Stimulated activated CD8-positive, alpha-beta memory T cell treated with anti-CD3 and anti-CD28 coated beads, Interleukin-12 subunit alpha, Interleukin-12 subunit beta, amount 100 ng/mL, for 24 hours (primary cell): ENCODE measurements around the gene INMT.

Experiments used
- DNase-seq: peaks from one replicate; pipeline ENCODE4 v3.0.0-alpha.2; 2020; ENCODE audit errors: extremely low read depth

INMT gene

DNA sequence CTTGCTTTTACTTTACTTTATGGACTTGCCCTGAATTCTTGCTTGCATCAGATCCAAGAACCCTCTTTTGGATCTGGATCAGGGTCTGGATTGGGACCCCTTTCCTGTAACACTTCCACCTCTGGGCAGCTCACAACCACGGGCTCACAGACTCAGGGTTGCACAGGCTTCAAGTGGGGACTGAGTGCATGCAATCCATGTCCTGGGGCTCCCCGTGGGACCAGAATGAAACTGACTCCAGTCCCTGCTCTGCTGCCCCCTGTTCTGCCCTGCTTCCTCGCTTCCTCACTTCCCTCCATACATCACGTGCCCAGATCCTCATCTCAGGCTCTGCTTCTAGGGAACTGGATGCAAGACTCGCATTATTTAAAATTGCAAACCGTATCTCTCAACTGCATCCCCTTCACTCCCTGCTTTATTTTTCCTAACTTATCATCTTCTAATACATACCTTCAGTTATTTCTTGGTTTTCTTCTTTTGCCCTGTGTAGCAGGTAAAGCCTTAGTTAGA, 23.3 kb upstream of the INMT start:
- DNase-seq, result no peak

DNA sequence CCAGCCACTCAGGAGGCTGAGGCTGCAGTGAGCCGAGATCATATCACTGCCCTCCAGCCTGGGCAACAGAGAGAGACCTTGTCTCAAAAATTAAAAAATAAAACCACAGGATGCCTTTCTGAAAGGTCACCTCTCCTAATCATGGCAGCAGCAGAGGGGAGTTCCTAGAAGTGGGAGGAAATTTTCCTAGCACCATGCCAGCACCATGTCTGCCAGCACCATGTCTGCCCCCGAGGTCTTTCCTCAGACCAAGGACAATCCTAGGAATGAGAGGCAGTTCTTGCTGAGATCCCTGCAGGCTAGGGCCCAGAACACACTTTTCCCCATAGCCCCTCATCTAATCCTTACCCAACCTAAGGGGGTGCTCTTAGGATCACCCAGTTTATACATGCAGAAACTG, 22.3 kb upstream of the INMT start:
- no peak for DNase-seq

DNA sequence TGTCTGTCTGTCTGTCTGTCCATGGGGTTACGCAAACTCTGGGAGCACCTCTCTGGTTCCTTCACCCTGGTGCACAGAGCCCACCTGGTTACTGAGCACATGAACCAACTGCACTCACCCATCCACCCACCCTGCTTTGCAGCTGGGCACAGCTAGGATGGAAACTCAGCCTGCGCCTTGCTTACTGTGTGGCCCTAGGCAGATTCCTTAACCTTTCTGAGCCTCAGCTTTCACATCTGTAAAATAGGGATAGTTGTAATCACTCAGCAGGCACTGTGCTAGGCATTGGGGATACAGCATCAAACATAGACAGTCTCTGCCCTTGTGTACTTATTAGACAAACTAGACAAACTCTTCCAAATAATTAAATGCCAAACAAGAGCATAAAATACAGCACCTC, 21.8 kb upstream of the INMT start:
- DNase-seq, result no peak

DNA sequence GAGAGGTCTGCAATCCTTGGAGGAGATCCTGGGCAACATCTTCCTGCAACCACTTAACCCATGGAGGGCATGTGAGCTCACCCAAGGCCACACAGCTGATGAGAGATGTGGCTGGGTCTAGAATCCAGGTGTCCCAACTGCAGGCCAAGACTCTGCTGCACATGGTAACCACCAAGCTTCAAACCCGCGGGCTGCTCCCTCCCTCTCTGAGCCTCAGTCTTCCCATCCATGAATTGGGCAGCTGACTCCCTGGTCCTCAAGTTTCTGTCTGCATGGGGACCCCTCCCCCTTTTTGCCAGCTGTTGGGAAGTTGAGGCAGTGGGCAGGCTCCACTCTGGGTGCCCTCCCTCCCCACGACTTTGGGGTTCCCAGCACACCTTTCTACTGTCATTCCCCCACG, 20.9 kb upstream of the INMT start:
- no peak for DNase-seq

DNA sequence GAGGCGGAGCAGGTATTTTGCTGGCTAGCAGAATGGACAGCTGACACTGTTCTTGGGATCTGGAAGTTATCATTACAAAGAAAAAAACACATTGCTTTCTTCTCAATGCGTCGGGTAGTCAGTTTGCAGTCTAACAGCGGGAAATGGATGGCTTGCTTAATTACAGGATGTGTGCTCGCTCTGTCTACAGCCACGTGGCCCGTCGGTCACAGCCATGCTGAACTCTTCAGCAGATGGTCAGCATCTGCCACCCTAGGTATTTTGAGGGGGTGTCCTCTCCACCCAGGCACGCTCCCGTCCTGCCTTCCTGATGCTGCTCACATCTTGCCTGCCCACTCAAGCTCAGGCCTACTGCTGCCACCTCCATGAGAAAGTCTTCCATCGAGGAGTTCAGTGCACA, 20.4 kb upstream of the INMT start:
- no peak for DNase-seq

DNA sequence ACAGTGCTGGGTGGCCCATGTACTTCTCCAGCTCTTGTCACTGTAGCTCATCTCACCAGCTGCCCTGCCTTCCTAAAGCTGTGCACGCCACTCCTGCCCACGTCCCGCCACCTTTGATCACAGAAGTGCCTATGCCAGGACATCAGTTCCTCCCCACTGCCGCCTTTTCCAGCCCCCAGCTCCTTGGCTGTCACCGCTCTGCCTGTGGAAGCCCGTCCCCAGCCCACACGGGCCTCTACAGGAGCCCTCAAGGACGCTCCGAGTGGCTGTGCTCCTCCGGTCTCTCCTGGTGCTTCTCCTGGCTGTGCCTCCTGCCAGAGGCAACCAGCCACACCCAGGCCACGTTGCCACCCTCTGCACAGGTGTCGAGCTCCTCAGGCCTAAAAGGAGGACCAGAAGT, 19.3 kb upstream of the INMT start:
- DNase-seq, result no peak

DNA sequence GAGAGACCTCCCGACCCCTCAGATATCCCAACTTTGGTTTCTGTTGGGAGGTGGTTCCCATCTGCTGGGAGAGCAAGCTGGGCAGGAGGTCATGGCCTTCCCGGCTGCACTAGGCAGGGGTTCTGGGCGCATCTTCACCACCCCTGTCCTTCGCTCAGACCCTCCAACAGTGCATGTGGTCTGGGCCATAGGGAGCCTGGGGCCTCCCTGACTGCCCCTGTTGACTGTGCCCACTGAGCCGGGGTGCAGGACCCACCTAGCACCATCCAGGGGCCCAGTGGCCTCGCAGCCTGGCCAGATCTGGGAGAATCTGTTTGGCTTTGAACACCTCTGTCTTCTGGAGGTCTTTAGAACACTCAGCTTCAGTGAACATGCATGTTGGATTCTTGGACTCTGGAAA, 18.7 kb upstream of the INMT start:
- no peak for DNase-seq

DNA sequence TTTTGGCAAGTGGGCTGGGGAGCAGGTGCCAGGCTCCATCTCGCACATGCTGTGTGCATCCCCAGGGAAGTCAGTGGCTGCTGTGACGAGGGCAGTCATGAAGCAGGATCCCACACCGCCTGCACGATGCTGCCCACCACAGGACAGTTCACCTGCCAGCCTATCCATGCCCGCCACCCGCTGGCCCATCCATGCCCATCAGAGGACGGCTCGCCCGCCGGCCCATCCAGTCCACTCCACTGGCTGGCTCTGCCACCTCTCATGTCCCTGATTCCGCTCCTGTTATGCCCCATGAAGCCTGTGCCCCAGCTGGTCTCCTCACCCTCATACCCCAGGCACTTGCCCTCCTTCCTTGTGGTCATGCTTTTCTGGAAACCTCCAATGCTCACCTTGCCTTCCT, 18.2 kb upstream of the INMT start:
- no peak for DNase-seq

DNA sequence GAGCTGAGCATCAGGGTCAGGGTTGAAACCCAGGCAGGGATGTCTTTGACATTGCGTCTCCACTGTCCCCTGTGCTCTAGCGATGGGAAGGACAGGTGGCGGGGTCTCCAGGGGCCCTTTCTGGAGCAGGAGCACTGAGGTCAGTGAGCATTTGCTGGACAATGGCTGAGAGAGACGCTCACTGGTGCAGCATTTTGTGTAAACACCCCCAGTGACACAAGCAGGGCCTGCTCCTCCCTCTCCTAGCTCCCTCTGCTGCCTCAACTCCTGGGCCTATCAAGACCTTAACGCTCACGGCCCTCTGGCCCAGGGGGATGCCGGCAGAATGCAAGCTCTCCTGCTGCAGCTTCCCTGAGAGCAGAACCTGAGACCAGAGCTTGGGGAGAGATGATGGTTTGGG, 17.4 kb upstream of the INMT start:
- DNase-seq, result no peak

DNA sequence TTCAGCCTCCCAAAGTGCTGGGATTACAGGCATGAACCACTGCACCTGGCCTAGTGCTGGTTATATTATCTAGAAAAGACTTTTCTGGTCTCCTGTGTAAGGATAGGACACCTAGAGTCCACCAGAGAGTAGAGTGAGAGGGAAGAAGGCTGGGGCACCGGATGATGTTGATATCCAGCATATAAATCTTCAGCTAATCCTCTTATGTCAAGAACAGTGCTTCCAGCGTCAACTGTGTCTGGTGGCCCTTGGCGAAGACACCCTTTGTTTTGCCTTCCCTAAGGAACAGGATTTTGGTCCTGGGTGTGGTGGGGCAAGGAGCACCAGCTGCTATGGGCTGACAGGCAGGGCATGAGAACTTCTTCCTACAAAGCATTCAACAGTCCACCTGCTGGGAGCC, 16.3 kb upstream of the INMT start:
- DNase-seq, result no peak

DNA sequence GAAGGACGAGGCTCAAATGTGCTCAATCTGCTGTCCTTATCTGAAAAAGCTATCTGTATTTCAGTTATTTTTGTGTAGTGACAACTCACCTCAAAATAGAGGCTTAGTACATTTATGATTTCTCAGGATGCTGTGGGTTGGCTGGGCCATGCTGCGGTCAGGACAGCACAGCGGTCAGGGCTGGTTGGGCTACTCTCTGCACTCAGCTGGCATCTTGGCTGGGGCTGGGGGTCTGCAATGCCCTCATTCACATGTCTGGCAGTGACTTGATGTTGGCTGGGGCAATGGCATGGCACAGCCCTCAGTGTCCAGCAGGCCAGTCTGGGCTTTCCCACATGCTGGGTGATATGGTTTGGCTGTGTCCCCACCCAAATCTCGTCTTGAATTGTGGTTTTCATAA, 15.6 kb upstream of the INMT start:
- no peak for DNase-seq

DNA sequence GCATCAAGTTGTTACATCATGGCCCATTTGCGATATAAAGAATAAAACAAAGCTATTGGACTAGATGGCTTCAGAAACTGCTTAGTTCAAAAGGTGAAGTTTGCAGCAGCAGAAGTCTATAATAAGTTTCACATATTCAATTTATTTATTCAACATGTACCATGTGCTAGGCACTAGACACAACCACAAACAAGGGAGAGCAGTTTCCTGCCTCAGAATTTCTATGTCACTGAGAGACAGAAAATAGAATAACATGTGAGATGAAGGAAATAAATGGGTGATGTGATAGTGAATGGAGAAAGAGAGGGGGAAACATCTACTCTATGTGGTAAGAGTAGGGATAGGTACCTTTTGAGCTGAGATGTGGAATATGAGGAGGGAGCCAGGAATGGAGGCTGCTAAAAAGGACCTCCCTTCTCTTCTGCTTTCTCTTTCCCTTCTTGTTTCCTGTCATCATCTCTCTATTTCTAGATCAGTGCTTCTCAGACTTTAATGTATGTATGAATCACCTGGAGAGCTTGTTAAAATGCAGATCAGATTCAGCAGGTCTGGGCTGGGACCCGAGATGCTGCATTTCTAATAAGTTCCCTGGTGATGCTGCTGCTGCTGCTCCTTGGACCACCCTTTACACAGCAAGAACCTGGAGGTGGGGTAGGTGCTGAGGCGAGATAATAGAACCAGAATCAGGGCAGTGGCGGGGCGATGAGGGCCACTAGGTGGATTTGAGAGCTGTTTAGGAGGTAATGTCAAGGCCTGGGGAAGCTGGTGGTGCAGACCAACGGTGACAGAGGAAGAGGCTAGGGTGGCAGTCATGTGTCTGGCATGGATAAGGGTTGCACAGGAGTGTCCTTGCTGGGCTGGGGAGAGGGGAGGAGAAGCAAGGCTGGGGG, 13.7 kb upstream of the INMT start:
- DNase-seq, result no peak

DNA sequence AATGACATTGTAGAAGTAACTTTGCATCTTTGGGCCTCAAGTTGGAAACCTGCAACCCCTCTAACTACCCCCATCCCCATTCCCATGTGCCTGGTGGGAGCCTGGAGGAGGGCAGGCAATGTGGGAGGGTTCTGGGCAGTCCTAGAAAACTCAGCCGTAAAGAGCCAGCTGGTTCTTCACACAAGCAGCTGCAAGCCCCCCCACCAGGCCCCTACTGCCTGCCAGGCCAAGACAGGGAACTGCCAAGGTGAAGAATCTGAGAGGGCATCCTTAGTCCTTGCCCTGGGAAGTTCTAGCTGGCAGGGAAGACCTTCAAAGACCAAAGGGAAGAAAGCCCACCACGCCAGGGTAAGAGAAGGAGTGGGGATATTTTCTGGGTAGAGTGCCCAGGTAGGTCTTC, 12.2 kb upstream of the INMT start:
- no peak for DNase-seq

DNA sequence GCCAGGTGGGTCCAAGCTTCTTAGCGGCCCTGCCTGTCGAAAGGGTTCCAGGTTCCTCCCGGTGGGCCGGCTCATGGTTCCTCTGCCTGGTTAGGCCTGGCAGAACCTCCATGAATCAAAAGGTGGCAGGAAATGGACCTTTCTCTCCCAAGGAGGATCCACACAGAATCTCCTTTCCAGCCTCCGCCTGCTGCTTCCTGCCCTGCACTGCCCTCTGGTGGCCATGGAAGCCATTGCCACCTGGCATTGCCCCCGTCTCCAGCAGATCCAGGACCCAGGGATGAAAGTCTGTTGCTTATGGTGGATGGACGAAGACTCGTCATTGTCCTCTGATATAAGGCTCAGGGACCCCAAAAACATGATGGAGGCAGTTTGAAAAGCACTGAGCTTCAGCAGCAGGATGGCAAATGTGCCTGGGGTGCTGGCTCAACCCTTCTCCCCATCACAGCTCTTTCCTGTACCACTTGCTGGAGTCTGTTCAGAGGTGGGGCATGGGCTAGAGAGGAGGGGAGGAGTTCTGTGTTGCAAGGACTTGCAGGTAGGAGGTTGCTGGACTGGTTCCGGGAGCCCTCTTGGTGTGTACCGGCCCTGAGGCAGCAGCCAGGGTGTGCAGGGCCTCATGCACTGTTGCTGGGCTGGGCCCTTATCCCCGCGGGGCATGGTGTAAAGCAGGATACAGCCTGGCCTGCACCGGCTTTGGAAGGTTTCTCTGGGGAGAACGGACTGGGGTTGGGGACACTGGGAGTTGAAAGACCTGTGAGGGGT, 11.3 kb upstream of the INMT start:
- DNase-seq, result peak; percentile 40

DNA sequence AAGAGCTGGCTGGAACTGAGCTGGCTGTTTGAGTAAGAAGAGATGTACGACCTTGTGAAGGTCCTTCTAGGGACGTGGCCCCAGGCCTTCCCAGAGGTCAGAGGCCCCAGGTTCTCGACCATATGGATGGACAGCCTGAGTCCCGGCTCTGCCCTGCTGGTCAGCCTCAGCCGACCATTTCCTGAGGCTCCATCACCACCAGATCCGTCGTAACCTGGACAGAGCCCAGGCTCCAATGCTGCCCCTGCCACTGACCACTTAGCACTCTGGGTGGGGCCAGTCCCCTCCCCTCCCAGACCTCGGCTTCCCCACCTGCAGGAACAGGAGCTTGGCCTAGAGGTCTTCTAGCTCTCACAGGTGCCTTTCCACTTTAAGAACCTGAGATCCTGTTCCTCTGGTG, 10.6 kb upstream of the INMT start:
- DNase-seq, result no peak

DNA sequence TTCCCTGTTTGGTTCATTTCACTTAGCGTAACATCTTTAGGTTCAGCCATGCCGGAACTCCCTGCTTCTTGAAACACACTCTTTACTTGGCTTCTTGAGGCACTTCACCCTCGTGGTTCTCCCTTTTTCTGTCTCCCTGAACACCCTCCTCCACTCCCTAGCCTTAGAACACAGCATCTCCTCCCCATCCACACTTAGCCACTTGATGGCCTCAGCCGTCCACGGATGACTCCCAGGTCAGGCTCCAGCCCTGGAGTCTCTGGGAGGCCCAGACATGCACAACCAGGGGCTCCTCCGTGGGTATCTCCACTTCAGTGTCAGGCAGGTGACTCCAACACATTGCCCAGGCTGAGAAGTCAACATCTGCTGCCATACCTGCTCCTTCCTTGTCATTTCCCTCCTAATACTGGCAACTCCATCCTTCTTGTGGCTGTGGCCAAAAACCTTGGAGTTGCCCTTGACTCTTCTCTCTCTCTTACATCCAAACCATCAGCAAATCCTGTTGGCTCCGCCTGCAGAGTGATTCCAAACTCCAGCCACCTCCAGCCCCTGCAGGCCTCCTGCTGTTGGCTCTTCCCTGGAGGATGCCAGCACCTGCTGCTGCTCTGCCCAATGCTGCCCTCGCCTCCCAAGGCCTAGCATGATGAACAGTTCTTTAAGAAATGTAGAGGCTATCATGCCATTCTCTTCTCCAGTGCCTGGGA, 8.4 kb upstream of the INMT start:
- no peak for DNase-seq

DNA sequence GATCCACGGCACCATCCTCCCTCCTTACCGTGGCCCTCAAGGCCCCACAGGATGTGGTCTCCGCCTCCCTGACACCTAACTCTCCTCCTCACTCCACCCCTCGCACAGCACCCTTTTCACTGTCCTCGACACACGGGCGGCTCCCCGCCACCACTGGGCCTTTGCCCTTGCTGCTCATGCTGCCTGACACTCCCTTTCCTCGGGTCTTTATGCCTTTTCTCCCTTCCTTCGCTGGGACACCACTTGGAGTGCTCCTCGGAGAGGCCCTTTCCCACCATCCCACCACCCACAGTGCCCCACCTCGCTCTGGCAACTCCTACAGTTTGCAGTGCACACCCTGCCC, 7.9 kb upstream of the INMT start:
- DNase-seq, result no peak

DNA sequence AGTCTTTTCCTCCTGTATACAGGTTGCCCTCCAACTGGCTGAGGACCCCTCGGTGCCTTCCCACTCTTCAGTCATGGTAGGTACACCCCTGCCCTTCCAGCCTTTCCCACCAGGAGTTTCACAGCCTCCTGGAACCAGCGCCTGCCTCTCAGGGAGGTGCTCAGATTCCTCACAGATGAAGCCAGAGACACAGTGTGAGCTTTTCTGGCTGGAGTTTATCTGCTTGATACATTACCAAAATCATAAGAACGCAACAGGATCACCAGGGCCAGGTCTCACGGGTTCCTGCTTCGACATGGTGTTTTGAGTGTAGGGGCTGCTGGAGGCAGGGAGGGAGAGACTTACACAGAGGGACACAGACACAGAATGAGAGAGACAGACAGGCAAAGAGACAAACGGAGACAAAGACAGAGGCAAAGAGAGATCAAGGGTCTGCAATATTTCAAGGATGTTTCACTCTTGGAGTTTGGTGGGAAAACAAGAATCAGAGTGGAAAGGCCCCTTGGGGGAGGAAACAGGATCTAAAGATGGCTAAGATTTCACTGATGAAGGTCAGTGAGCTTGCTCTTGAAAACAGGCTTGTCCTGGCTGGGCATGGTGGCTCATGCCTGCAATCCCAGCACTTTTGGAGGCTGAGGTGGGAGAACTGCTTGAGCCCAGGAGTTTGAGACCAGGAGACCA, 6.5 kb upstream of the INMT start:
- DNase-seq, result no peak

DNA sequence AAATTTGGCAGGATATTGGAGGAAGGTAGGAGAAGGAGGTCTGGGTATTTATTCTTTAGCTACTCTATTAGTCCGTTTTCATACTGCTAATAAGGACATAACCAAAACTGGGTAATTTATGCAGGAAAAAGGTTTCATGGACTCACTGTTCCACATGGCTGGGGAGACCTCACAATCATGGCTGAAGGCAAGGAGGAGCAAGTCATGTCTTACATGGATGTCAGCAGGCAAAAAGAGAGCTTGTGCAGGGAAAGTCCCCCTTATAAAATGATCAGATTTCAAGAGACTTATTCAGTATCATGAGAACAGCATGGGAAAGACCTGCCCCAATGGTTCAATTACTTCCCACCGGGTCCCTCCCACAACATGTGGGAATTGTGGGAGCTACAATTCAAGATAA, 1.9 kb upstream of the INMT start:
- DNase-seq, result no peak

DNA sequence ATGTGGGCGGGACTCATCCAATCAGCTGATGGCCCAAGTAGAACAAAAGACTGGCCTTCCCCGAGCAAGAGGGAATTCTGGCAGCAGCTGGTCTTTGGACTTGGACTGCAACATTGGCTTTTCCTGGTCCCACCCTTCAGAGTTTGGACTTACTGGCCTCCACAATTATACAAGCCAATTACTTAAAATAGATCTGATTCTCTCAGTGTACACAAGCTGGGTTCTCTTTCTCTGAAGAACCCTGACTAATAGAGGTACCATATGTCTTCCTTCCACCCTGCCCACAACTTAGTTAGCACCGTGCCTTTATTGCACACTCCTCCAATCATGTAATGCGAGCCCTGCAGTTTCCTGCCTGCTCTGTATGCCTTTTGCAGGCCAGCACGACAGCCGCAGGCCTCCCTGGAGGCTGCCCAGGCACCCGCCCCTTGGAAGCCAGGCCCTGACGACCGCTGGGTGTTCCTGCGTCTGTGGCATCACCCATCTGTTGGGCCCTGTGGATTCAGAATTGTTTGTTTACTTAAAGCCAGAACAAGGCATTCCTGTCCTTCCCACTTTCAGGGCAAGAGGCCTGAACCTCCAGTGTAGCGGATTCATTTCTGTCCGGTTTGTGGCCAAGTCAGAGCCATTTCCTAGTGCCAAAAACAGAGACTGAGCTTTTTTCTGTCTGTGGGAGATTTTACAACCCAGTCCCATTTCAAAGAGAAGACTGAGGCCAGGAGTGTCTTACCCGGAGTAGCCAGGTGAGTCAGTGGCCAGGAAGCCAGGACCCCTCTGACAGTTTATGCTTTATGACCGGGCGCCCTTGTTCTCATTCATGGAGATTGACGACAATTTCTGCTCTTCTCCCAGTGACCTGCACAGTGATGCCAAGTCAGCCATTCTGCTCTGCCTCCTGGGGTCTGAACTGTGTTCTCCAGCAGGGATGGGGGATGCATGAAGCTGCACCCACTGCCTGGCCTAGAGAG, 968 bp upstream of the INMT start:
- no peak for DNase-seq

DNA sequence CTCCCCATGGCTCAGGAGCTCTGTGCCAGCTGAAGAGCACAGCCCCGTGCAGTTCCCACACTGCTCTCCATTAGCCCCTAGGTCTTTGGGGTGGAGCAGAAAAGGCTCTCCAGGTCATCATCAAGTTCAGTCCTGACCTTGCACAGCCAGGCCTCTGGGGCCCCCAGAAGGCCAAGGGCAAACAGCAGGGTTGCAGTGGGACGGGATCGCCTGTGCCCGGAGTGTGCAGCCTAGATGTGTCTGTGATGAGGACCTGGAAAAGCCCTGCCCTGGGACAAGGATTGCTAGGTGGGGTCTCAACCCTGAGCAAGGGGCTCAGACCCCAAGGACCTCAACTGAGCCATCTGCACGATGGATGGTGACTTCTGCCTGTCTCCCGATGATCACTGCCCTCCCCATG, 549 bp downstream of the INMT start:
- DNase-seq, result no peak
